Superior temporal gyrus (tissue), 1 donor: ENCODE measurements around the gene ROPN1.
A peak's percentile ranks its signal among the peaks of the same experiment; 100 is the strongest.

Source experiments
- DNase-seq: peaks from one replicate; pipeline ENCODE4 v3.0.0-alpha.2; 2016; ENCODE audit errors: extremely low spot score

The ROPN1 gene

DNA sequence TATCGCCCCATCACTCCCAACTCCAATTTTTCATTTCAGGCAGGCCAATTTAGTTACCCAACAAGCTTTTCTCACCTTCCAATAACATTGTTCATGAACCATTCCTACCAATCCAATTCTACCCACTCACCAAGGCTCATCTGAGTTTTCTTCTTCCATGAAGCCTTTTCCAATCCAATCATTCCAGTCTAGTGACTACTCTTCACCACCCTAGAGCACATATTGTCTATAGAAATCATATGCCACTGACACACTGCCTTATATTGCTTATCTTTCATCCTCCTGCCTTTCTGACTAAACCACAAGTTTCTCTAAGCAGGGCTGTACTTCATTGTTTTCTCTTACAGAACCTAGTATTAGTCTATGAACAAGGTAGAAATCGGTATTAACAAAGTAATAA lies 42.3 kb downstream of the ROPN1 start:
- no peak for DNase-seq

DNA sequence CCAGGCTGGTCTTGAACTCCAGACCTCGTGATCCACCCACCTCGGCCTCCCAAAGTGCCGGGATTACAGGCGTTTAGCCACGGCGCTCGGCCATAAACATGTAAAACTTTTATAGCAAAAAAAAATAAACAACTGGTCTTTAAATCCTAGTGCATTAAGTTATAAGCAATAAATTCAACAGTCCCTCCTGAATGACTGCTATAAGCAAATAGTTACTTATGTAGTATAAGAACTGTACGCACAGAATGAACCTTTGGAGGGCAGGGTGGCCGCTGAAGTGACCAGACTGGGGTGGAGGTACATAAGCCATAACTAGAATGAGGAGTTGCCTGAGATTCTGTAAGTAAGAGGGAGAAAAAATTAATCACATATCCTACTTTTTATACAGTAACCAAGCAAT lies 43.5 kb downstream of the ROPN1 start:
- DNase-seq, result no peak

DNA sequence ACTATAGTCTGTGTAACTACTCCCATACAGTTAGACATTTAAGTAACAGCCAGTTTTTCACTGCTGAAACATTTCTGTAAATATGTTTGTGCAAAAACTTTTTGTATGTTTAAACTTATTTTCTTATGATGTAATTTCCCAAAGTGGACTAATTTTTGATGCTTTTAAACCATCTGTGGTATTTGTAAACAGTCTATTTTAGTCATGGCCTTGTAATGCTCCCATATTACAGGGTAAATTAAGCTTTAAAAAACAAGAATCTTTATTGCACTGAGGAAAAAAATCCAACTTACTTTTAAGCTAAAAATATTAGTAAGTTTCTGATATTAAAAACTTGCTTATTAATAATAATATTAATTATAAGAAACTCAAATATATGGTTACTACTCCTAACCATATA lies 44.4 kb downstream of the ROPN1 start:
- DNase-seq, result no peak

DNA sequence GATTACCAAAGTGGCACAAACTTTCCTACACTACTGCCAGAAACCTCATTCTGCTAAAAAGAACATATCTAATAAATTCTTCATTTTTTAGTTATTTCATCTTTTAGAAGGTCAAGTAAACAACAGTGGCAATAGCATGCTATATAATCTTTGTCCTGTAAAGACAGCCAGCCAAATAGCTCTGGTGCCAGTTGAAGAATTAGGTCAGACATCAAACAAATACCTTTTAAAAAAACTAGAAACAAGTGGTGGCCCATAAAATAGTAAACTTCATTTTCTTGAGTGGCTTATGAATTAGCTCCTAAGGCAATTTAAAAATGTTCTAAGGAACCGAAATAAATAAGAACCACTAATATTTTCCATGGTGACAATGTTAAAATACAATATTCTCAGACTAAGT lies 50.4 kb downstream of the ROPN1 start:
- DNase-seq, result no peak

DNA sequence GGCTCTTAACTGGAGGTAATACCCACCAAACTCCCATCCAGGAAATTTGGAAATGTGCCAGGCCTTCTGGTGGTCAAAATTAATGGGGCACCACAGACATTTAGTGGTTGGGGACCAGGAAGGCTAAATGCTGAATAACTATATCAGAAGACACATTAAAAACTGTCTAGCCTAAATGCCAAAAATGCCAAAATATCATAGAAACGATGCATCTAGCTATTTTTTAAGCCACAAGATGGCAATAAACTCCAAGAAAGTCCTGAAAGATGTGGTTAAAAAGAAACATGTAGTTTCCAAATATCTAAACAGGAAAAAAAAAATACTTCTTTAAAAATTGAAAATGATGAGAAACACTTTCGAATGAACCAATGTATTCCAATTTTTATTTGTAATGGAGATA lies 50.8 kb downstream of the ROPN1 start:
- peak; percentile 53 for DNase-seq

DNA sequence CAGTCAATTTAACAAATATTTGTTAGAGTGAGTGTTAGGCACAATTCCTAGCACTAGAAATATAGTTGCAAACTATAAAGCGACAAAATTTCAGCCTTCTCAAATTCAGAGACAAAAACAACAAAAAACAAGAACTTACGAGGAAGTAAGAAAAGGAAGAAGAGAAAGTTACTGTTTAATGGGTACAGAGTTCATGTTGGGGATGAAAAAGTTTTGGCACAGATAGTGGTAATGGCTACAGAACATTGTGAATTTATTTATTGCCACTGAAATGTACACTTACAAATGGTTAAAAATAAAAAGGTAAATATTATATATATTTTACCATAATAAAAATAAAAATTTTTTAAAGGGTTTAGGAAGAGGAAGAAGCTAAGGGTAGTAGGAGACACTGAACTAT lies 52.2 kb downstream of the ROPN1 start:
- DNase-seq, result no peak

DNA sequence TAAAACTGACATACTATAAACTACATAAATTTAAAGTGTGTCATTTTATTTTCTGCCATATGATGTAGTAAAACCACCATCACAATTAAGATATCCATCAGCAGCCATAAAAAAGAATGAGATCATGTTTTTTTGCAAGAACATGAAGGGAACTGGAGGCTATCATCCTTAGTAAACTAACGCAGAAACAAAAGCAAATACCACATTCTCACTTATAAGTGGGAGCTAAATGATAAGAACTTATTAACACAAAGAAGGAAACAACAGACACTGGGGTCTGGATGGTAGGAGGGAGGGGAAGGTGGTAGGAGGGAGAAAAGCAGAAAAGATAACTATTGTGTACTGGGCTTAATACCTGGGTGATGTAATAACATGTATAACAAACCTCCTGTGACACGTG lies 55.5 kb downstream of the ROPN1 start:
- DNase-seq, result no peak

DNA sequence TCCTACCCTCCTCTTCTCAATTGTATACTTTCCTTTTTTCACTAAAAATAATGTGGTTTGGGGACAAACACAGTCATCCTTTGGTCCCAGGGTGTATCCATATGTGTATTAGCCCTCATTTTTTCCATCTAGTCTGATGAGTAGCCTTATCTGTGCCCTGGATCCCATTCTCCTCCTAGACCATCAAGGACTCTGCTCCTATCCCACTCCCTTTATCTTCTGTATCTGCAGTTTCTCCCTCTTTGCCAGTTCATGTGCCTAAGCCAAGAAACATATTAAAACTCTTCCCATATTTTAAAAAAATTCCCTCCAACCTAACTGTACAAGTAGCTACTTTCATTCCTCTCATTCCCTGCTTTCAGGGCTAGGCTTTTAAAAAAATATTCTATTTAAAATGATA lies 56.1 kb downstream of the ROPN1 start:
- DNase-seq, result no peak

DNA sequence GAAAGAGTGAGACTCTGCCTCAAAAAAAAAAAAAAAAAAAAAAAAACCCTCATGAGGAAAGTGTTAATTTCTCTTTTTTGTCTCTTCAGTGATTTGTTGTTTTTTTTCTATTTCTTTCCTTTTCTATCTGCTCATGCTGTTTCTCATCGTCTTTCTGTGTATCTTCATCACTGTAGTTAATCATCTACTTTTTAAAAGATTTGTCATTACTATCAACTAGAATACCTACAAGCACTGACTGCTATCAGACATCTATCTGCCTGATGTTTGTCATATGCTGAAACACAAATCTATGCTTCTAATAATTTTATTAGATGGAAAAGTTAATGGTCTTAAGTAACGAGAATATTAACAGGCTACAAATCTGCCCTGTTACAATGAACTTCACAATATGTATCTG lies 57.7 kb downstream of the ROPN1 start:
- no peak for DNase-seq

DNA sequence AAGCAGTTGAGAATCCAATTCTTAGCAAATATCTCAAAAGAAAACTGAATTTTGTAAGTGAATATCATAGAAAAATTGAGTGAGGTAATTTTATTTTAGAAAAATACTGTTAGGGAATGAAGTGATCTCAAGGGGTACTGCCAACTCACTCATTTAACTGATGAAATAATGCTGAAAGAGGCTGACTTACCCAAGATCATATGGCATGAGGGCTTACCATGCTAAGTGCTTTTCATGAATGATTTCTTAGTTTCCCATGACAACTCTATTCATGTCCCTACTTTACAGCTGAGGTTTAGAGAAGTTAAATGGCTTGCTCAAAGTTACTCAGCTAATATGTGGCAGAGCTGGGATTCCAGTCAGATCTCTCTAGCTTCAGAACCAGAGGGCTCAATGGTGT lies 61.5 kb downstream of the ROPN1 start:
- DNase-seq, result no peak

DNA sequence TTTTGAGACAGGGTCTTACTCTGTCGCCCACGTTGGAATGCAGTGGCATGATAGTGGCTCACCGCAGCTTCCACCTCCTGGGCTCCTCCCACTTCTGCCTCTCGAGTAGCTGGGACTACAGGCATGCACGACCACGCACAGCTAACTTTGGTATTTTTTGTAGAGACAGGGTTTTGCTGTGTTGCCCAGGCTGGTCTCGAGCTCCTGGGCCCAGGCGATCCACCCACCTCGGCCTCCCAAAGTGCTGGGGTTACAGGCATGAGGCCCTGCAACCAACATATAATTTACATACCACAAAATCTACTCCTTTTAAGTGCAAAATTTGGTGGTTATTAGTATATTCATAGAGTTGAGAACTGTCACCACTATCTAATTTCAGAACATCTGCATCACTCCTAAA lies 62.6 kb downstream of the ROPN1 start:
- no peak for DNase-seq

DNA sequence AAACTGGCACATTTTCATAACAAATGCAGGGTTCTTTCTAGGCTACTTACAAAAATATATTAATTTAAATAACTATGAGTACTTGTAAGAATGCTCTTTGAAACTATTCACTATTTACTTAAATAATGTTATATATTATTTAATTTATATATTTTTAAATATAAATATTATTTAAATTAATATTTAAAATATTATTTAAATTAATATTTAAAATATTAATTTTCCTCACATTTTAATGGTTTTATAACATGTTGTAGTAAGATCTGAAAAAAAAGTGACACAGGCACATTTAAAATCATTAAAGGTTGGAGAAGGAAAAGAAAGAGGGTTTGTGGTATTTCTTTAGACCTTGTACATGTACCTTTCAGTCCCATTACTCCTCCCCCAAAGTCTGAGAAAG lies 65.5 kb downstream of the ROPN1 start:
- no peak for DNase-seq

DNA sequence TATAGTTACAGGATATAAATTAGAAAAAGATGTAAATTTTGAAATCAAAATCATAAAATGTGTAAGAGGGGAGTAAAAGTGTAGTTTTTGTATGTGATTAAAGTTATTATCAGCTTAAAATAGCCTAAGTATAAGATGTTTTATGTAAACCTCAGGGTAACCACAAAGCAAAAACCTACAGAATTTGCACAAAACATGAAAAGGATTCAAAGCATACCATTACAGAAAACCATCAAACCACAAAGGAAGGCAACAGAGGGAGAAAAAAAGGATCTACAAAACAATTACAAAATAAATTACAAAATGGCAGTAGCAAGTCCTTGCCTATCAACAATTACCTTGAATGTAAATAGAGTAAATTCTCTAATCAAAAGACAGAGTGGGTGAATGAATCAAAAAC lies 71.1 kb downstream of the ROPN1 start:
- no peak for DNase-seq

DNA sequence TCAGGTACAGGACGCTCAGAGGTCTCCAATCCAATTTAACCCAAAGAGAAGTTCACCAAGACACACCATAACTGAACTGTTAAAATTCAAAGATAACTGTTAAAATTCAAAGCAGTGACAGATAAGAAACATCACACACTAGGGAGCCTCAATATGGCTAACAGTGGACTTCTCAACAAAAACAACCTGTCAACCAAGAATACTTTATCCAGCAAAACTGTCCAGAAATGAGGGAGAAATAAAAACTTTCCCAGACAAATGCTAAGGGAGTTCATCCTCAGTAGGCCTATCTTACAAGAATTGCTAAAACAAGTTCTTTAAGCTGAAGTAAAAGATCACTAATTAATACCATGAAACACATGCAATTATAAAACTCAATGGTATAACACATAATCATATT lies 71.5 kb downstream of the ROPN1 start:
- no peak for DNase-seq

DNA sequence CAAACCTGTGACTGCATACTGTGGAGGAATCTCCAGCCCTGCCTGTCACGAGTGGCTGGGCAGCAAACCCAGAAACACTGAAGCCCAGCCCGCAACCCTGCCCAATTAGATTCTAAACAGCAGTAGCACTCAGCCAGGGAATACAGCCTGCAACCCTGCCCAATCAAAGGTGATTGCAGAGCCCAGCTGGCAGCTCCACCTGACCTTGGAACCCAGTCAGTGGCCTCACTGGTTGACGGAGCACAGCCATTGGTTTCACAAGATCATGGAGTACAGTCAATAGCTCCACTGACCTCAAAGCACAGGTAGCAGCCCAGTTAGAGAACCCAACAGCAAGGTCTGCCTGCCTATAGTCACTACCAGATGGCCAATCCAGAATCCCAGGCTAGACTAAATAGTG lies 72.6 kb downstream of the ROPN1 start:
- DNase-seq, result no peak
